Vagina (tissue), 2 donors: ENCODE measurements around the gene POU2F2. TPM values are rescaled to one million over a fixed set of nuclear protein-coding genes. Genes with fewer than 3 reads are reported as not detected.

ENCODE experiments used
- DNase-seq, 2 donors: peaks; one replicate each; pipeline ENCODE4 v3.0.0-alpha.2; 2017; ENCODE audit errors: extremely low spot score in 2 of 2
- H3K27ac ChIP-seq: fragments of 200-600 bp; sonication (generic); one replicate; pipeline ENCODE4 v1.5.1; 2019
- H3K27me3 ChIP-seq: fragments of 200-600 bp; sonication (generic); one replicate; pipeline ENCODE4 v1.5.1; 2019
- H3K36me3 ChIP-seq, 2 donors: fragments of 200-600 bp; sonication (generic); one replicate each; pipeline ENCODE4 v1.5.1; 2017 to 2019
- H3K4me1 ChIP-seq: fragments of 200-600 bp; sonication (generic); one replicate; pipeline ENCODE4 v1.5.1; 2019
- H3K4me3 ChIP-seq, 2 donors: fragments of 200-600 bp; sonication (generic); 1 replicate in 1 of 2; 2 replicates in 1 of 2; pipeline ENCODE4 v1.5.1; 2016 to 2019
- H3K9me3 ChIP-seq: fragments of 200-600 bp; sonication (generic); one replicate; pipeline ENCODE4 v1.5.1; 2019
- CTCF ChIP-seq, 3 experiments: fragments of 450-650 bp in 2 of 3; fragments of 200-600 bp in 1 of 3; sonication (generic) in 1 of 3; IDR thresholded peaks; one replicate each; pipeline ENCODE4 v1.5.1; 2017 to 2019; ENCODE audit warnings: antibody characterized with exemption in 3 of 3, mild to moderate bottlenecking in 2 of 3, moderate library complexity in 2 of 3
- POLR2A ChIP-seq, 2 donors: fragments of 450-650 bp; IDR thresholded peaks; one replicate each; pipeline ENCODE4 v1.6.1; 2017; ENCODE audit warnings: antibody characterized with exemption in 2 of 2, mild to moderate bottlenecking in 2 of 2, moderate library complexity in 2 of 2
- POLR2AphosphoS5 ChIP-seq, 2 donors: sonication (generic); formaldehyde crosslinking; IDR thresholded peaks; one replicate each; pipeline ENCODE4 v1.9.0; 2017; ENCODE audit warnings: antibody characterized with exemption in 2 of 2, mild to moderate bottlenecking in 2 of 2, low read depth in 1 of 2; ENCODE audit not compliant: insufficient read depth in 1 of 2
- intact Hi-C: fragments of 100-400 bp; cut with DNase I; formaldehyde crosslinking; loops from one replicate; pipeline ENCODE4 v1.15.1; 2023
- total RNA-seq: library from RNA; depleted of rRNA; stranded (reverse); fragments of >200 nt; gene quantifications from one replicate; pipeline ENCODE4 v1.2.3, GENCODE V29; 2016

The POU2F2 gene
- total RNA-seq, 1 donor from 2014 or later, result 0.74 TPM

DNA sequence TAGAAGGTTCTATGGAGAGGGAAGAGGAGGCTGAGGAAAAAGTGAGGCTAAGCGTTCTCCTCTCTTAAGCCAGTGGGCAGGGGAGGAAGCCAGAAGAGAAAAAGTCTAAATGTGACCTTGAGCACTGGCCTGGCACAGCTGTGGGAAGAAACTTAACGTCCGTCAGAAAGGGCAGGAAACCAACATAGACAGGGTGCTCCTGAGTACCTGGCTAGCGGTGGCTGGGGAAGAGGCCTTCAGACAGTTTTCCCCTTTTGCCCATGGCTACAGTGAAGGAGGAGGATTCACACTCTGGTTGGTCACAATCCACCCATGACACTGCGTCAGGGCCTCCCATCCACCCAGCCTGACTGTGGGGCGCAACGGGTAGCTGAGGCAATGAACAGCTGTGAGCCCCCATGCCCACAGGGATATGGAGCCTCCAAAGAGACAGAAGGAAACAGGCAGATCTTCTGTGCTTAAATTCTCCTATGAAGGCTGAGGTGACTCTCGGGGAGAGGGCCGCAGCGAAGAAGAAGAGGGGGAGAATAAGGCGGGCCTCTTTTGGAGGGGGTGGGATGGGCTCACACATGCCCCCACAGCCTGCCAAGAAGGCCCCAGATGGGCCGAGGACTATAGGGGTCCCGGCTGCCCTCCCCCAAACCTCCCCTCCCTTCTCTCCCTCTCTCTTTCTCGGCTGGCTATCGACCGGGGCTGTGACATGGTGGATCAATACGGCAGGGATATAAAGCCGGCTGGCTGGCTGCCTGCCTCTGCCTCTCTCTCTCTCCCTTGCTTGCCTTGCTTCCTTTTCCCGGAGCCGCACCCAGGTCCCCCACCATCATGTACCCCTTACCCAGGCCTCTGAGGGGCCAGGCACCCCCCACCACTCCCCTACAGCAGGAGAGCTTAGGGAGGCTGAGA lies 19.8 kb upstream of the POU2F2 start:
- intact Hi-C loops, result no loop called here

GRCh38 chr19:42150911-42151361 lies 18.7 kb upstream of the POU2F2 start:
- Histone ChIP-seq H3K36me3 (no peaks in the 10 kb centered on the region), H3K27ac (no peak overlapping the region), H3K4me3 (no peak overlapping the region), H3K9me3 (no peaks in the 10 kb centered on the region), H3K4me1 (no peaks in the 10 kb centered on the region), H3K27me3 (no peaks in the 10 kb centered on the region)
- DNase-seq, result no peak
- intact Hi-C loops, result no loop called here
- no peak for TF ChIP-seq CTCF (IDR thresholded peaks at IDR 0.05)
- TF ChIP-seq POLR2A (IDR thresholded peaks at IDR 0.05), result no peak
- TF ChIP-seq POLR2AphosphoS5 (IDR thresholded peaks at IDR 0.05; ENCODE audit: insufficient read depth in 1 of 2, low read depth in 1 of 2), result no peak

More for the DNA sequence above, 19.8 kb upstream of the POU2F2 start:
- TF ChIP-seq CTCF (IDR thresholded peaks at IDR 0.05) (no peak), POLR2AphosphoS5 (IDR thresholded peaks at IDR 0.05; ENCODE audit: insufficient read depth in 1 of 2, low read depth in 1 of 2) (no peak), POLR2A (IDR thresholded peaks at IDR 0.05) (no peak)
- Histone ChIP-seq H3K4me1 (no peaks in the 10 kb centered on the region), H3K9me3 (no peaks in the 10 kb centered on the region), H3K27me3 (no peaks in the 10 kb centered on the region), H3K36me3 (no peaks in the 10 kb centered on the region), H3K4me3 (no peak overlapping the region), H3K27ac (no peak overlapping the region)
- DNase-seq, result no peak

- intact Hi-C loops, result no loop called here
- no peaks in the 10 kb centered on the region for H3K27me3 ChIP-seq
- DNase-seq, result no peak
- TF ChIP-seq POLR2AphosphoS5 (IDR thresholded peaks at IDR 0.05; ENCODE audit: insufficient read depth in 1 of 2, low read depth in 1 of 2) (no peak), CTCF (IDR thresholded peaks at IDR 0.05) (no peak), POLR2A (IDR thresholded peaks at IDR 0.05) (no peak)
- no peaks in the 10 kb centered on the region for H3K4me1 ChIP-seq
- H3K9me3 ChIP-seq, result no peaks in the 10 kb centered on the region
- no peaks in the 10 kb centered on the region for H3K36me3 ChIP-seq
- H3K4me3 ChIP-seq, result no peak overlapping the region
- H3K27ac ChIP-seq, result no peak overlapping the region
These were observed 18.1 kb upstream of the POU2F2 start for GRCh38 chr19:42150364-42150763.

DNA sequence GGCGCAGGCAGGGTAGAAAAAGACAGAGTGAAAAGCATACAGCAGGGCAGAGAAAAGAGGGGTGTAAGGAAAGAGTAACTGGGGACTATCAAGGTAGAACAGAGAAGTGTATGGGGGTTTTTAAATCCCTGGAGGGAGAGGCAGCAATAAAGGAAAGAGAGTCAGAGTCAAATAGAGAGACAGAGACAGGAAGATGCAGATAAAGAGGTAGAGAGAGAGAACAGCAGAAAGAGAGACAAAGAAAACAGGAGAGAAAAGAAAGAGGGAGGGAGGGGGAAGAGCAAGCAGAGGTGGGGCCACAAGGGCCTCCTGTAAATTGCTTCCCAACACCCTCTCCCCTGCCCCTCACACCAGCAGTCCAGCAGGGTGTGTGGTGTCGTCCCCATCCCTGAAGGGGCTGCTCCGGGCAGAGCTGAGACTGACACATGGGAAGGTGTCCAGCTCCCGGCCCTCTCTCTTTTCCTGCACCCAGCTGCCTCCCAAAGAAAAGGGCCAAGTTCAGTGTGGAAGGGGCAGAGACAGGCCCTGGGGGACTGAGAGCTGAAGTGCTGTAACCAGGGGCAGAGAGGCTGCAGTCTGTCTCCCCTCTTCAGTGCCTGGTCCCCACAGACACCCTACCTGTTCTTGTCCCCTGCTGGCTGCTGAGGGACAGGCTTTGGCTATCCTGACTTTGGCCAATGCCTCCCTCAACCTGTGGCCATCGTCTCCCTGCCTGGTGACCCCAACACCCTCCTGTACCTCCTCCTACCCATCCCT lies 17.4 kb upstream of the POU2F2 start:
- no peak overlapping the region for H3K27ac ChIP-seq
- H3K36me3 ChIP-seq, result no peaks in the 10 kb centered on the region
- H3K27me3 ChIP-seq, result no peaks in the 10 kb centered on the region
- no peaks in the 10 kb centered on the region for H3K9me3 ChIP-seq
- no peak overlapping the region for H3K4me3 ChIP-seq
- no peak for TF ChIP-seq POLR2A (IDR thresholded peaks at IDR 0.05)
- TF ChIP-seq POLR2AphosphoS5 (IDR thresholded peaks at IDR 0.05; ENCODE audit: insufficient read depth in 1 of 2, low read depth in 1 of 2), result no peak
- TF ChIP-seq CTCF (IDR thresholded peaks at IDR 0.05), result no peak
- H3K4me1 ChIP-seq, result no peaks in the 10 kb centered on the region
- DNase-seq, result no peak
- intact Hi-C loops, result no loop called here
